H9 (cell line): Measurements from ENCODE around the gene MLST8. TPM values are rescaled to one million over a fixed set of nuclear protein-coding genes. Genes with fewer than 3 reads are reported as not detected.

Experiments used
- DNase-seq: peaks from one replicate; pipeline ENCODE4 v3.0.0-alpha.2; 2017
- H2AFZ ChIP-seq: one replicate; pipeline ENCODE4 v1.6.1; 2013; ENCODE audit warnings: mild to moderate bottlenecking, low read length, control low read depth, moderate library complexity
- H2AK5ac ChIP-seq: 2 replicates; pipeline ENCODE4 v1.6.1; 2013; ENCODE audit warnings: low read length, control low read depth, mixed read lengths; ENCODE audit not compliant: insufficient read length
- H2BK120ac ChIP-seq: one replicate; pipeline ENCODE4 v1.6.1; 2013; ENCODE audit warnings: low read depth, mild to moderate bottlenecking, low read length, control low read depth, inconsistent platforms; ENCODE audit not compliant: poor library complexity, severe bottlenecking
- H2BK12ac ChIP-seq: 2 replicates; pipeline ENCODE4 v1.6.1; 2013; ENCODE audit warnings: low read length, control low read depth, mixed read lengths, low read depth; ENCODE audit not compliant: insufficient read length
- H2BK15ac ChIP-seq: 2 replicates; pipeline ENCODE4 v1.6.1; 2013; ENCODE audit warnings: low read depth, low read length, control low read depth
- H2BK20ac ChIP-seq: one replicate; pipeline ENCODE4 v1.6.1; 2013; ENCODE audit warnings: low read depth, mild to moderate bottlenecking, low read length, control low read depth, inconsistent platforms; ENCODE audit not compliant: poor library complexity, severe bottlenecking
- H2BK5ac ChIP-seq: 2 replicates; pipeline ENCODE4 v1.6.1; 2013; ENCODE audit warnings: low read length, control low read depth, mixed read lengths; ENCODE audit not compliant: insufficient read length
- H3K14ac ChIP-seq: 2 replicates; pipeline ENCODE4 v1.6.1; 2013; ENCODE audit warnings: low read length, control low read depth; ENCODE audit not compliant: insufficient read depth
- H3K18ac ChIP-seq: 2 replicates; pipeline ENCODE4 v1.6.1; 2013; ENCODE audit warnings: low read depth, mild to moderate bottlenecking, mixed read lengths, low read length, control low read depth; ENCODE audit not compliant: insufficient read length
- H3K23ac ChIP-seq: 2 replicates; pipeline ENCODE4 v1.6.1; 2013; ENCODE audit warnings: low read length, control low read depth, mixed read lengths, low read depth; ENCODE audit not compliant: insufficient read length
- H3K23me2 ChIP-seq: 2 replicates; pipeline ENCODE4 v1.6.1; 2013; ENCODE audit warnings: low read depth, mild to moderate bottlenecking, mixed read lengths, low read length, control low read depth; ENCODE audit not compliant: insufficient read length, poor library complexity, severe bottlenecking
- H3K27ac ChIP-seq: 2 replicates; pipeline ENCODE4 v1.5.1; 2013; ENCODE audit warnings: low read length, control low read depth, mixed read lengths, low read depth; ENCODE audit not compliant: insufficient read length
- H3K27me3 ChIP-seq: 2 replicates; pipeline ENCODE4 v1.6.1; 2013; ENCODE audit warnings: low read length, control low read depth, inconsistent platforms; ENCODE audit not compliant: insufficient read depth
- H3K4ac ChIP-seq: 2 replicates; pipeline ENCODE4 v1.6.1; 2013; ENCODE audit warnings: low read depth, mild to moderate bottlenecking, control low read depth, inconsistent platforms, low read length, moderate library complexity
- H3K4me1 ChIP-seq: 2 replicates; pipeline ENCODE4 v1.6.1; 2013; ENCODE audit warnings: low read length, control low read depth, inconsistent platforms; ENCODE audit not compliant: insufficient read depth
- H3K4me2 ChIP-seq: 2 replicates; pipeline ENCODE4 v1.6.1; 2013; ENCODE audit warnings: low read length, control low read depth, mixed read lengths; ENCODE audit not compliant: insufficient read length, insufficient read depth
- H3K56ac ChIP-seq: 2 replicates; pipeline ENCODE4 v1.6.1; 2013; ENCODE audit warnings: low read depth, mild to moderate bottlenecking, mixed read lengths, low read length, control low read depth; ENCODE audit not compliant: insufficient read length
- H3K79me1 ChIP-seq: 2 replicates; pipeline ENCODE4 v1.6.1; 2013; ENCODE audit warnings: low read depth, mild to moderate bottlenecking, moderate library complexity, low read length, control low read depth, inconsistent platforms; ENCODE audit not compliant: insufficient read depth, poor library complexity, severe bottlenecking
- H3K79me2 ChIP-seq: 2 replicates; pipeline ENCODE4 v1.6.1; 2013; ENCODE audit warnings: low read length, control low read depth, inconsistent platforms; ENCODE audit not compliant: insufficient read depth
- H3K9ac ChIP-seq: 2 replicates; pipeline ENCODE4 v1.6.1; 2013; ENCODE audit warnings: low read length, control low read depth, mixed read lengths; ENCODE audit not compliant: insufficient read length; ENCODE audit errors: extremely low read depth
- H3K9me3 ChIP-seq: one replicate; pipeline ENCODE4 v1.6.1; 2013; ENCODE audit warnings: low read depth, low read length, inconsistent platforms; ENCODE audit not compliant: control insufficient read depth
- H3T11ph ChIP-seq: one replicate; pipeline ENCODE4 v1.6.1; 2013; ENCODE audit warnings: mild to moderate bottlenecking, low read length, control low read depth, inconsistent platforms
- H4K20me1 ChIP-seq: one replicate; pipeline ENCODE4 v1.6.1; 2013; ENCODE audit not compliant: control insufficient read depth, insufficient read length, insufficient read depth
- H4K5ac ChIP-seq: 2 replicates; pipeline ENCODE4 v1.6.1; 2013; ENCODE audit warnings: low read depth, mild to moderate bottlenecking, mixed read lengths, low read length, control low read depth; ENCODE audit not compliant: insufficient read length
- H4K8ac ChIP-seq: replicated peaks from 2 replicates; pipeline ENCODE4 v1.6.1; 2013; ENCODE audit warnings: low read length, control low read depth, mixed read lengths, low read depth; ENCODE audit not compliant: insufficient read length
- H4K91ac ChIP-seq: 2 replicates; pipeline ENCODE4 v1.6.1; 2013; ENCODE audit warnings: low read depth, mild to moderate bottlenecking, moderate library complexity, mixed read lengths, low read length, control low read depth; ENCODE audit not compliant: insufficient read length
- H3K27ac Mint-ChIP-seq, 3 experiments: 2 replicates in 2 of 3; 3 replicates in 1 of 3; pipeline ENCODE4 v1.8.0; 2020 to 2021; ENCODE audit warnings: mixed read lengths in 3 of 3, mild to moderate bottlenecking in 1 of 3, moderate library complexity in 1 of 3
- H3K27me3 Mint-ChIP-seq: 2 replicates; pipeline ENCODE4 v1.8.0; 2021; ENCODE audit warnings: low read depth, mild to moderate bottlenecking, moderate library complexity, mixed read lengths
- H3K36me3 Mint-ChIP-seq, 3 experiments: 2 replicates in 2 of 3; 3 replicates in 1 of 3; pipeline ENCODE4 v1.8.0; 2020 to 2021; ENCODE audit warnings: low read depth in 3 of 3, mixed read lengths in 3 of 3; ENCODE audit not compliant: insufficient read depth in 1 of 3
- H3K4me1 Mint-ChIP-seq, 2 experiments: 2 replicates each; pipeline ENCODE4 v1.8.0; 2020; ENCODE audit warnings: mixed read lengths in 2 of 2
- H3K4me3 Mint-ChIP-seq, 2 experiments: 2 replicates in 1 of 2; 3 replicates in 1 of 2; pipeline ENCODE4 v1.8.0; 2020 to 2021; ENCODE audit warnings: mild to moderate bottlenecking in 2 of 2, mixed read lengths in 2 of 2, moderate library complexity in 1 of 2
- H3K9me3 Mint-ChIP-seq, 2 experiments: 2 replicates in 1 of 2; 3 replicates in 1 of 2; pipeline ENCODE4 v1.8.0; 2020; ENCODE audit warnings: mild to moderate bottlenecking in 2 of 2, mixed read lengths in 2 of 2, moderate library complexity in 1 of 2
- CTCF ChIP-seq: fragments of 200-600 bp; sonication (generic); conservative IDR thresholded peaks from 3 replicates; pipeline ENCODE4 v1.8.0; 2021; ENCODE audit warnings: antibody characterized with exemption, mild to moderate bottlenecking
- WGBS: extraction: QIAGEN DNeasy Blood & Tissue Kit; methylation state at CpG from one replicate; pipeline ENCODE4 v1.1.7; 2013; ENCODE audit warnings: missing lambda C conversion rate, low lambda C conversion rate, mixed read lengths; ENCODE audit not compliant: insufficient read length; ENCODE audit errors: extremely low coverage; 5-methylcytosine and 5-hydroxymethylcytosine counted together
- total RNA-seq: library from RNA; stranded (reverse); gene quantifications from 2 replicates; pipeline ENCODE4 v1.2.1, GENCODE V29; 2021

MLST8 gene
- total RNA-seq, 1 experiment from 2014 or later = 74.5 TPM

GRCh38 chr16:2196981-2197511, 8.2 kb upstream of the MLST8 start:
- Histone ChIP-seq H3K27ac (no peak overlapping the region), H2BK5ac (no peak overlapping the region), H4K5ac (no peak overlapping the region), H3K14ac (no peak overlapping the region), H3K27me3 (peaks cover 8% of the 10 kb centered on the region; the same call in 1 of the 2 replicates), H3K9ac (no peak overlapping the region), H3K79me1 (no peaks in the 10 kb centered on the region), H3K56ac (no peak overlapping the region), H2BK20ac (no peak overlapping the region), H4K20me1 (no peaks in the 10 kb centered on the region), H2BK120ac (no peak overlapping the region), H2AK5ac (no peak overlapping the region), H3T11ph (no peak overlapping the region), H3K4me2 (peak overlapping the region; percentile 17), H2BK15ac (no peak overlapping the region), H3K23ac (no peak overlapping the region), H4K8ac (no peak overlapping the region), H3K23me2 (peaks cover 7% of the 10 kb centered on the region), H4K91ac (no peak overlapping the region), H3K9me3 (no peaks in the 10 kb centered on the region), H3K4ac (no peak overlapping the region), H2AFZ (no peak overlapping the region), H3K79me2 (no peaks in the 10 kb centered on the region), H2BK12ac (no peak overlapping the region), H3K18ac (no peak overlapping the region), H3K4me1 (no peaks in the 10 kb centered on the region)
- Mint-ChIP-seq H3K27me3 (peaks cover 53% of the 10 kb centered on the region), H3K4me1 (peaks cover 4% of the 10 kb centered on the region in 2 experiments; a peak in 1 of 4 replicates), H3K4me3 (peak overlapping the region; percentile 54 to 73), H3K36me3 (no peaks in the 10 kb centered on the region), H3K27ac (no peak overlapping the region), H3K9me3 (no peaks in the 10 kb centered on the region)
- no peak for DNase-seq
- no peak for TF ChIP-seq CTCF
- WGBS = no CpG with 5 or more reads among the region's 32 CpGs
